Measurements from ENCODE around the gene TRAT1.

GRCh38 chr3:108845709-108846293, 23.2 kb downstream of the TRAT1 start:
- TF ChIP-seq ZFX (IDR thresholded peaks at IDR 0.05) (no peak), CTCF (conservative IDR thresholded peaks at IDR 0.05) (no peak)

Data from C4-2B (cell line).